Skeletal muscle cell (primary cell): Measurements from ENCODE around the gene TAPBP.

Experiments used
- DNase-seq: peaks from one replicate; pipeline ENCODE4 v3.0.0-alpha.2; 2010; ENCODE audit warnings: low read depth
- H3K4me3 ChIP-seq: 2 replicates; pipeline ENCODE4 v1.5.1; 2011; ENCODE audit warnings: low read depth, mild to moderate bottlenecking, control low read depth, low read length, moderate library complexity

TAPBP gene

DNA sequence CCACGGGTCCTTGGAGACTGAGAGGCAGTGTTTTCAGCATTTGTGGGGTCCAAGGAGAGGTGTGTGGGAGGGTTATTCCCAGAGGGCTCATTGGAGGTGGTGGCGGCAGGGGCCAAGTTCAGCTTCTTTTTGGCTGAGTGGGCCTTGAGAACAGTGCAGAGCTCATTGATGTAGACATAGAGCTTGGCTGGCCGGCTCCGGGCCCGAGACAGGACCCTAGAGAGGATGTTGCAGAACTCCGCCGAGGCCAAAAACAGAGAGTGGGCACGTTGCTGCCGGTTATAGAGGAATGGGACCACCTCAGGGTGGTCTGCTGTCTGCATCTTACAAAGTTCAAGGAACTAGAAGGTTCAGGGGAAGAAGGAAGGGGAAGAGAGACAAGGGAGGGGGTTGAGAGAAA lies 7.3 kb upstream of the TAPBP start:
- H3K4me3 ChIP-seq = peak overlapping the region; percentile 85
- no peak for DNase-seq

DNA sequence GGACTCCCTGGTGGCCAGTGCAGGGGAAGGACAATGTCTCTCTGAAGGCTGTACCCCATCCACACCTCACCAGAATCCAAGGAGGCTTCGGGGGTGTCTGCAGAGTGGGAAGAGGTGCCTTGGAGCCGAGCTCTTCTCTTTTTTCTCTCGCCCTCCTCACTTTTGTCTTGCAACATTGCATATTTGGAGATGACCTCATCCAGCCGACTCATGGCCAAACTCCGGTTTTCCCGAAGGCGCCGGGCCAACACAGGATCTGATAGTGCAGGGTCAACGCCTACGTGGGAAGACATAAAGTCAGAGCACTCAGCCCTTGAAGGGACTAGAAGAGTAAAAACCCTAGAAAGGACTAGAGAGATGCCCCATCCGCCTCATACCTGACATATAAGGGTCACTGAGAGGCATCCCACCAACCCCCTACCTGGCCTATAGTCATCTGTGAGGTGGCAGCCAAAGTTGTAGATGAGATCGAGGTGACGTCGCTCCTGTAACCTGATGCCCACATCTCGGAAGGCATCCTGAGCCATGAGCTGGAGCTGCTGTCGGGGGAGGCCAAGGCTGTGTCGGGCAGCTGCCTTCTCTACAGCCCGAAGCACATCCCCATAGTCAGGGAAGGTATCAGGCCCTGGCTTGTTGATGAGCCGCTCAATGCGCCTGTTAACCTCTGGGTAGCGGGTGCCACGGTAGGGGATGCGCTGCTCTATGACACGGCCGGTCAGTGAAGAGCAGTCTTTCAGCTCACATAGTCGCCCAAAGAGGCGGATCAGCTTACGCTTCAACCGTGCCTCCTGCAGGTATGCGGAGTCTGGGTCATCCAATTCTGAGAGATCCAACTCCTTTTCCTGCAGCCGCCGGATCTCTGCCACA lies 6.7 kb upstream of the TAPBP start:
- peak overlapping the region; percentile 85 for H3K4me3 ChIP-seq
- DNase-seq = peak; percentile 84

DNA sequence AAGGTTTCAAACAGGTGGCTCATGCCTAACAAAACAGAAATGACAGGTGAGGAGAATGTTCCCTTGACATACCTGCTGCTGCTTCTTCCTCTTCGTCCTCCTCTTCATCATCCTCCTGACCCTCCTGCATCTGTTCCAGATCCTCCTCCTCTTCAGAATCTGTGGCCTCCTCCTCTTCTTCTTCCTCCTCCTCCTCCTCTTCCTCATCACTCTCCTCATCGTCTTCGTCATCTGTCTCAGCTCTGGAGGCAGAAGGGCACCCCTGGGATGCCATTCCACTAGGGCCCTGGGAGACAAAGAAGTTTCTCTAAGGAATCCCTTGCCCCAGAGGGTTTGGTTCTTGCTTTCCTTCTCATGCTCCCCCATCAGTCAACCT lies 6.0 kb upstream of the TAPBP start:
- no peak for DNase-seq
- peak overlapping the region; percentile 24 for H3K4me3 ChIP-seq

DNA sequence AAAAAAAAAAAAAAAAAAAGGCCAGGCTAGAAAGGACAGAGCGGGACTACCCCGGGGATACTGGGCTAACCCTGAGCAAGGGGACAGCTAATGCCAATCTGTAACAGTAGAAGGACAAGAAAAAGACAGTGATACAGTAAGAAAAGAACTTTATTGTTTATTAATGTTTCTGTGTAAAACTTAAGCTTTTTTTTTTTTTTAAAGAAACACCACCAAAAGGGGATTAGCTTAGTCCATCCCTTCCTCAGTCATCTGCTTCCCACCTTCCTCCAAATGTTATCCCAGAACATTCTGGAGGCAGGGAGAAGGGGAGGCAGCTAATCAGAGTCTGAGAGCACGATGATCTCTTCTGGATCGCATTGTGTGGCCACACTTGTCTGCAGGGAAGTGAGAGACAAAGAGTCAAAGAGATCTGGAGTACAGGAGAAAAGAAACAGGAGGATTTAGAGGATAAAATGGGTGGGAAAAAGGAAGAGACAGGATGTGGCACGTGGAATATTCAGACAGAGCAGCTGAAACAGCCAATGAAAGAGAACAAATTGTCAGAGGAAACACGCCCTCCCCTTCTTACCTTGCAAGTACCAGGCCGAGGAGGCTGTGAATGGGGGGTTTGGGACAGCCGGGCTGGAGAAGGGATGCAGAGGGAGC lies 4.7 kb upstream of the TAPBP start:
- no peak for DNase-seq
- peak overlapping the region; percentile 60 for H3K4me3 ChIP-seq

DNA sequence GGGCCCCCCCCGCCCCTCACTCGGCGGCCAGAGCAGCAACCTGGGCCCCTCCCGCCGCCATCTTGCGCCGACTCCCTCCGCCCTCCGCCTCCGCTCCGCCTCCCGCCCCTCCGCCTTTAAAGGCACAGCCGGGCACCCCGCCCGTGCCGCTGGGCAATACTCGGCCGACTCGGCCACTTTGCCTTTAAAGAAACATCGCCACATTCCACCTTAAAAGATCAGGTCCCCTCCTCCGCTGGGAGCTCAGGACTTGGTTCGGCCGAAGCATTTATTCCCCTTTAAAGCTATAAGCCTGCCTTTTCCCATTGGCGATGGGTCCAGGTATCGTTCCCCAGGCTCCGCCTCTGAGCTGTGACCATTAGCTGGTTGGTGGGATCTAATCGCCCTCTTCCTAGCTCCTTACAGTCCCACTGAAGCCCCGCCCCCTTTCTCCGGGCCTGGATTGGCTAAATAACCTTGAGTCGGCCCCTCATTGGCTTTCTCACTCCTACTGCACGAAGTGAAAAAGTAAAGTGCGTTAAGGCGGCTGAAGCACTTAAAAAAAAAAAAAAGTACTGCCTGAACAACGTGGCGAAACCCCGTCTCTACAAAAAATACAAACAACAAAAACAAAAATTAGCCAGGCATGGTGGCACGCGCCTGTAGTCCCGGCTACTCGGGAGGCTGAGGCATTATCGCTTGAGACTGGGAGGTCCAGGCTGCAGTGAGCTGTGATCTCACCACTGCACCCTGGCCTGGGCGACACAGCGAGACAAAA lies 4.0 kb upstream of the TAPBP start, which contains the start of gene ZBTB22:
ZBTB22 (minus strand) TSS at position 76 of the 757 bp plus-strand sequence. CDS start 828 bp downstream, outside the sequence.
- peak; percentile 98 for DNase-seq
- H3K4me3 ChIP-seq = peak within 1 kb of the TSS; percentile 60

DNA sequence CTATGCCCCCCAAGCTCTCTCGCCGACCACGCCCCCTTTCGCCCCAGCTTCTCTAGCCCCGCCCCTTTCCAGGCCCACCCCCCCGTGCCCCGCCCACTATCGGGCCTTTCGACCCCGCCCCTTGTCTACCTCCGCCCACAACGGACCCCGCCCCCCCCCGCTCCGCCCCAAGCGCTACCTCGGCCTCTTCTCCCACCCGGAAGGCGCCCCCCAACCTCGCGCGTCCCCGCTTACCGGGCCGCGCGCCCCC lies 3.5 kb upstream of the TAPBP start:
- DNase-seq = no peak
- peak overlapping the region; percentile 60 for H3K4me3 ChIP-seq

DNA sequence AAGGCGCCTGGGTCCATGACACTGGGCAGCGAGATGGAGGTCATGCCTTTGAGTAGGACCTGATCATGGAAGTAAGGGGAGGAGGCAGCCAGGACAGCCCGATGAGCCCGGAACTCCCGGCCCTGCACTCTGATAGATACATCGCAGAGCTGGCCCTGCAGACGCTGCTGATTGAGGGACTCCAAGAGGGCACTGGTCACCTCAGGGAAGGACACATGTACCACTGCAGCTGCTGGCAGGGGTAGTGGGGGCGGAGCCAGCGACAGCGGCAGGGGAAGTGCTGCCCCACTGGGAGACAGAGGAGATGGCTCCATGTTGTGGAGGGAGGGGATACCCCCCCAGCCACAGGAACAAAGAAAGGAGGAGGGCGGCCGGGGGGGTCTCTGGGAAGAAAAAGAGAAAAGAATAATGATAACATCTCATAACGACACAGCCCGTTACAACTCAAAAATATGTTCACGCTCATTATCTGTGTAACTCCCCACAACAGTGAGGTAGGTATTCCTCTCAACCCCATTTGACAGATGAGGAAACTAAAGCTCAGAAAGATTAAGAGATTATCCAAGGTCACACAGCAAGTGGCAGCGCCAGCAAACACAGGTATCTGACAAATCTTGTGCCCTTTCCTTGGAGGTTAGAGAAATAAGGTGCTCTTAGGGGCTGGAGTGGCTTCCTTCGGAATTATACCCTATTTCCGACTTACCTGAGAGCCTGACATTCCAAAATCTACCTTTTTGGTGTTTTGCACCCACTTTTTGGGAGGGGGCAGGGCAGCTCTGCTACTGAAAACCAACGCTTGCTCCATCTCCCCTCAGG lies 2.9 kb upstream of the TAPBP start:
- peak overlapping the region; percentile 60 for H3K4me3 ChIP-seq
- no peak for DNase-seq

DNA sequence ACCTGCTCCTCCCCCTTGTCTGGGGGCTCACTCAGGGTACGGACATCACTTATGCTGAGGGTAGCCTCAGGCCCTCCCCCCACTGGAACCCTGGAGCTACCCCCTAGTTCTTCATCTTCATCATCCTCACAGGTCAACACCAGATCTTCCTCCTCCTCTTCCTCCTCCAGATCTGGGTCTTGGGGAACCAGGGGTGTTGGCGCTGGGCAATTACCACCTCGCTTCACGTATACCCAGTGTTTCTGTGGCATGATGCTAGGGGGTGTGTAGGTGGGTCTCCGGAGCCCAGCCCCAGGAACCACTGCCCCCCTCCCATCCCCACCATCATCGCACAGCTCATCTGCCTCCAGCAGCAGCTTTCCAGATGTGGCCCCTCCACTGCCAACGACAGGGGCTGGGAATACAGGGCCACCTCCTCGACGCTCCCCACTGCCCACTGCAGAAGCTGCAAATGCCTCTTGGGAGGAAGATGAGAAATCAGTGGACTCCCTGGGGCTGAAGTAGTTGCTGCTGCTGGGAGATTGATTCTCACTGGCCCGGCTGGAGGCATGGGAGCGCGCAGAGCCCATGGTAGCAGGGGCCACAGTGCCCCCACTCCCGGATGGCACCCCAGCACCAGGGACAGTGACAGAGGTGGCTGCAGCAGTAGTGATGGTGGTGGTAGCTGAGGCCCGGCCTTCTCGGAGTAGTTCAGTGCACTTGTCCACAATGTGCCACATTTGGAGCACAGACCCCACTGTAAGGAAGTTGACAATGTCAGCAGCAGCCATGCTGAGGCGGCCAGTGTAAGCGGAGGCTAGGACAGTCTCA lies 2.1 kb upstream of the TAPBP start:
- H3K4me3 ChIP-seq = no peak overlapping the region
- DNase-seq = no peak

DNA sequence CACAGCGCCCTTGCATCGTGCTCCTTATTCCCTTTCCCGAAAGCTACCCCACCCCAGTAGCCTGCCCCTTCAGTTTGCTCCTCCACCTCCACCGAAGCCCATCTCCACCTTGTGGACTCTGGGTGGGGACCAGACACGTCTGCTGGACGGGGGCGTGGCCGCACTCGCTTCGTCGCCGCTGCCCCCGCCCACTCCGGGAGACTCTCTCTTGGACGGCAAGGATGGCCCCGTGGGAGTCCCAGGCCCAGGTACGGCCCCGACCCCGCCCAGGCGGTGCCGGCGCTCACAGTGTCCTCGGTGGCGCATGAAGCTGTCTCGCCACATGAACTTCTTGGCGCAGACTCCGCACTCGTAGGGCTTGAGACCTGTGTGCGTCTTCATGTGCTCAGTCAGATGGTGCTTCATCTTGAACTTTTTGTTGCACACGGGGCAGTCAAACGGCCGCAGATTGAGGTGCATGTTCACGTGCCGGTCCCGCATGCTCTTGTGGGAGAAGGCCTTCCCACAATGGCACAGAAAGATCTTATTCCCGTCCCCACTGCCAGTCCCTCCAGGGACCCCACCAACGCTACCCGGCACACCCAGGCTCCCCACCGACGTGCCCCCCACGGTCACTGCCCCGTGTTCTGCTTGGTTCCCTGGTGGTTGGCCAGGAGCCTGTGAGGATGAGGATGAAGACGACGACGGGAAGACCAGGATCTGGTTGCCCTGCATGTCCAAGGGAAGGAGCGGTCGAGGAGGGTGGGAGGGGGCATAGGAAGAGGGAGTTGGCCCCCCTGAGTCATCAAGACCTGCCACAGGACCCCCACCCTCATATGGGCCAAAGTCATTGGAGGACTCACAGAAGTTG lies 1.3 kb upstream of the TAPBP start:
- no peak for DNase-seq

DNA sequence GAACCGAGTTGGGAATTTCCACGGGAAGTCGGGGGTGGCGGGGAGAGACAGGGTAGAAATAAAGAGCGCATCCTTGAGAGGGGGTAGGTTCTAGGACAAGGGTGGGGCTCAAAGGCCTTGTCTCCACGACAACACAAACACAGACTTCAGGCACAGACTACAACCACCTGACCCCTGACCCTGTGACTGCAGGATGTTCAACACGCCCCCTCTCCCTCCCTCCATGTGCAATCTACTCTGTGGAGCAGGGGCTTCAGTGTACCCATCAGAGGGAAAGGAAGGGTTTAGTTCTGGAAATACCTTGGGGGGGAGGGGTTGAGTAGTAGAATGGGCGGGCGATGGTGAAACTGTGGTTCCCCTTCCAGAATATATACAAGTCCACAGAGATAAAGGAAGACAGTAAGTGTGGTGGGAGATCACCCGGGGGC lies 651 bp upstream of the TAPBP start:
- DNase-seq = no peak

More for the DNA sequence above, 1.3 kb upstream of the TAPBP start:
- H3K4me3 ChIP-seq = peak overlapping the region; percentile 74

DNA sequence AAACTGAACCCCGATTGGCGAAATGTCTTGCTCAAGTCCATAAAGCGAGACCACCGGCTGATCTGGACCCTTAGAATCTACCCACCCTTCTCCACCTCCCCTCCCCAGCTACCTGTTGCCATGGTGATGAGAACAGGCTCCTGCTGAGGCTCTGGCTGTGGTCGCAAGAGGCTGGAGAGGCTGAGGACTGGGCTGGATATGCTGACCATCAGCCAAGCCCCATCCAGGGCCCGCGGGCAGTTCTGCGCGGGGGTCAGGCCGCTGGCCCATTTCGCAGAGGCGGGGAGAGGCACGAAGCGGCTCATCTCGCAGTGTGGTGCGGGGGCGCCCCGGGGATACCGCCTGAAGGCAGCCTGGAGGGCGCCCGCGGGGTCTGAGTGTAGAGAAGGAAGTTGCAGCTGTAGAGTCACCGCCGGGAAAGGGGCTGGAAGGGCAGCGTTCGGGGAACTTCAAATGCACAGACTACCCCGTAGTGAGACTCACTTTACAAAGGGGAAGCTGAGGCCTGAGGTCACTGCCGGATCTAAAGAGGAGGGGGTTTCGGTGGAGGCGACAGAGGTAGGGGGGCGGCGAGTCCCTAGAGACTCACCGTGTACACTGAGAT lies 671 bp downstream of the TAPBP start:
- peak overlapping the region; percentile 74 for H3K4me3 ChIP-seq
- DNase-seq = no peak

More for the DNA sequence above, 651 bp upstream of the TAPBP start:
- H3K4me3 ChIP-seq = peak overlapping the region; percentile 74

DNA sequence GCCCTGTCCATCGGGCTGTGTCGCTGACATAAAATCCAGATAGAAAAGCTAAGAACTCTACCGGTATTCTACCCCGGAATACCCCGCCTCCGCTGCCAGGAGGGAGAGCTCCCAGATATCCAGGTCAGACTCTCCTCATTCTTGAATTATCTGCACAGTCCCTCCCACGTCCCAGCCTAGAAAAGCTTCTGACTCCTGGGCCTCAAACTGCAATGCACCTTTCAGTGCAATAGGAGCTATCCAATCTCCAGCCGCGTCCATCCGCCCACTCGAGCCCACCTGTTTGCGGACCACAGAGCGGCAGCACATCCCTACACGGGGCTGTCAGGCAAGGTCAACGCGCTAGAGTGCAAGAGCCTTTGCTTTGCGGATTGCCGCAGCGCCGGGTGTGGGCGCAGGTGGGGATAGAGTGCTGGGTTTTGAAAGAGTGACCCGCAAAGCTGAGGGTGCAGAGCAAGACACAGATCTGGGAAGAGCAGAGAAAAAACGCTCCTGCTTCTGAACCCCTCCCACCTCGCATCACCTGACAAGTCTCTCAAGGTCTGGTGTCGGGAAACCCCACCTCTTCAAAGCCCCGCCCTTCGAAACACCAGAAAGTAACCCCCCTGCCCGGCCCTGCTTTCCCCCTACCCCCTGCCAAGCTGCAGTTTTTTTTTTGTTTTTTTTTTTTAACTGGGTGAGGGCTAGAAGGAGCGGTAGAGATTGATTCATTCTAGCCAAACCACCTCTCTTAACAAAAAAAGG lies 1.3 kb downstream of the TAPBP start:
- peak overlapping the region; percentile 74 for H3K4me3 ChIP-seq
- no peak for DNase-seq

DNA sequence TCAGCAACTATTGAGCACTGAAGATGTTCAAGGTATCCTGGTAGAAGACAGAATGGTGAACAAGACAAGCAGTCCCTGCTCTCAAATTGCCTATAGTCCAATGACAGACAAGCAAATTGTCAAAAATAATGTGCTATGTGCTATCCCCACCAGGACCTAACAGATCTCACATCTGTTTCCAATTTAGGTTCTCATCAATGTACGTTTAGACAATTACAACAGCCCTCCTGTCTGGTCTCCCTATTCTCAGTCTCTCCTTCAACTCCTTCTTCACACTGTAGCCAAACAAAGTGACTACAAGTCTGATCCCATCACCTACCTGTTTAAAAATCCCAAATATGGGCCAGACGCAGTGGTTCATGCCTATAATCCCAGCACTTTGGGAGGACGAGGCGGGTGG lies 7.5 kb downstream of the TAPBP start:
- H3K4me3 ChIP-seq = no peak overlapping the region
- no peak for DNase-seq

DNA sequence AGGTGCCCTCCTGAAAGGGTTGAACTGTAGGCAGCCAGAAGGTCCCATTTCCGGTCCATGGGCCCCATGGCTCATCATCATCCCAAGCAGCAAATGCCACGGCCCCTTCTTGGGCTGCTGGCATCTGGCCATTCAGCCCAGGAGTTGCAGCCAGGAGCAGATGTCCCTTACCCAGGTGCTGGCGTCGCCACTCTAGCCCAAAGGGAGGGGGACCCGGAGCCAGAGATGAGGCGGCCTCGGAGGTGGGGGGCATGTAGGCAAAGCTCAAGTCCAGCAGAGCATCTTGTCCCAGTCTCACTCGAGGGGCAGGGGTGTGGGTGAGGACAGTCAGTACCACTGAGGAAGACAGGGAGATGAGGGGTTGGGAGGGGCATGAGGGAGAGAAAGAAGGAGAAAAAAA lies 8.8 kb downstream of the TAPBP start:
- H3K4me3 ChIP-seq = no peak overlapping the region
- DNase-seq = no peak

DNA sequence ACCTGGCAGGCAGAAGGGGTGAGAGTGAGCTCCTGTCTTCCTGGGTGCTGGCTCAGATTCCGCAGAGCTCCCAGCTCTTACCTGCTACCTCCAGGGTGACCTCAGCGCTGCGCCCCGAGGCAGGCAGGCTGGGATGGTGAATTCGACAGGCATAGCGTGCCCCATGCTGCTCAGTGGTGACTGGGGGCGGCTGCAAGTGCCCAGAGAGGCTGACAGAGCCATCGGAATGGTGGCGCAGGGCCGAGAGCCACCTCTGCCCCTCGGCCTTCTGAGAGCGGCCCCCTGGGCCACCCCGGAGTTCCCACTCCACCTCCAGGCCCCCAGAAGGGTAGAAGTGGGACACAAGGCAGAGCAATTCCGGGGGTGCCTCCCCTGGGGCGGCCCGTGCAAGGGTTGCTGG lies 9.7 kb downstream of the TAPBP start:
- no peak overlapping the region for H3K4me3 ChIP-seq
- no peak for DNase-seq

DNA sequence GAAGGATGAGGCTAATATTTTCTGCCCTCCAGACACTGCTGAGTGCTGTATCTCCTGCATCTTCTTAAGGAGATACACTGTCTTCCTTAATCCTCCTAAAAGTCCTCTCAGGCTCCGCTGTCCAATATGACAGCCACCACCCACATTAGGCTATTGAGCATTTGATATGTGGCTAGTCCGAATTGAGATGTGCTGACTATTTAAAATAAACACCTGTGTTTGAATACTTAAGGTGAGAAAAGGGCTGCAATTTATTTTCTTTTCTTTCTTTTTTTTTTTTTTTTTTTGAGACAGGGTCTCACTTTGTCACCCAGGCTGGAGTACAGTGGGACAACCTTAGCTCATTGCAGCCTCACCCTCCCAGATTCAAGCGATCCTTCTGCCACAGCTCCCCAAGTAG lies 12.0 kb downstream of the TAPBP start:
- H3K4me3 ChIP-seq = no peak overlapping the region
- DNase-seq = no peak
